Lung (tissue), 12 donors: ENCODE data around the gene TWIST2. TPM values are rescaled to one million over a fixed set of nuclear protein-coding genes. Genes with fewer than 3 reads are reported as not detected.

Experiments used
- ATAC-seq: fragments of 200-7000 bp; cut with Tn5 transposase; one replicate; pipeline ENCODE4 v1.9.1; 2020; ENCODE audit warnings: moderate number of reproducible peaks; ENCODE audit not compliant: insufficient read depth, low FRiP score
- DNase-seq, 3 donors: peaks; one replicate each; pipeline ENCODE4 v3.0.0-alpha.2; 2013 to 2017
- H3K27ac ChIP-seq, 2 donors: one replicate each; pipeline ENCODE4 v1.5.1; 2013; ENCODE audit warnings: mild to moderate bottlenecking in 2 of 2, moderate library complexity in 2 of 2, control low read depth in 1 of 2, inconsistent platforms in 1 of 2, low read depth in 1 of 2, low read length in 1 of 2
- H3K27me3 ChIP-seq, 3 donors: one replicate each; pipeline ENCODE4 v1.5.1; 2013; ENCODE audit warnings: low read length in 2 of 3; ENCODE audit not compliant: control insufficient read depth in 3 of 3, insufficient read depth in 3 of 3
- H3K36me3 ChIP-seq, 4 donors: one replicate each; pipeline ENCODE4 v1.5.1; 2013; ENCODE audit warnings: low read length in 4 of 4, mild to moderate bottlenecking in 1 of 4, moderate library complexity in 1 of 4; ENCODE audit not compliant: control insufficient read depth in 4 of 4, insufficient read depth in 4 of 4
- H3K4me1 ChIP-seq, 5 donors: one replicate each; pipeline ENCODE4 v1.5.1; 2013; ENCODE audit warnings: low read length in 5 of 5, mild to moderate bottlenecking in 2 of 5, moderate library complexity in 1 of 5; ENCODE audit not compliant: control insufficient read depth in 5 of 5, insufficient read depth in 5 of 5
- H3K4me3 ChIP-seq: one replicate; pipeline ENCODE4 v1.5.1; 2013; ENCODE audit warnings: mild to moderate bottlenecking, control low read depth, moderate library complexity
- H3K9ac ChIP-seq, 2 donors: one replicate each; pipeline ENCODE4 v1.5.1; 2013; ENCODE audit warnings: low read length in 2 of 2, control low read depth in 1 of 2; ENCODE audit not compliant: insufficient read depth in 1 of 2
- H3K9me3 ChIP-seq, 4 donors: one replicate each; pipeline ENCODE4 v1.5.1; 2013; ENCODE audit warnings: low read length in 3 of 4, mild to moderate bottlenecking in 1 of 4, moderate library complexity in 1 of 4; ENCODE audit not compliant: control insufficient read depth in 4 of 4, insufficient read depth in 3 of 4
- CTCF ChIP-seq: IDR thresholded peaks from 2 replicates; pipeline ENCODE4 v1.5.1; 2012; ENCODE audit warnings: mild to moderate bottlenecking; ENCODE audit errors: control extremely low read depth, extremely low read depth
- WGBS, 2 donors: extraction: QIAGEN DNeasy Blood & Tissue Kit; methylation state at CpG; one replicate each; pipeline ENCODE4 v1.1.7; 2013; 5-methylcytosine and 5-hydroxymethylcytosine counted together
- polyA plus RNA-seq, 2 donors: library from polyadenylated mRNA; stranded (reverse); fragments of 200-250 nt; gene quantifications; one replicate each; pipeline ENCODE4 v1.2.1, GENCODE V29; 2013
- total RNA-seq, 2 donors: library from RNA; depleted of rRNA in 1 of 2; stranded (reverse); fragments of >200 nt in 1 of 2; gene quantifications; one replicate each; pipeline ENCODE4 v1.2.1, GENCODE V29; 2014 to 2021
- donor health status: control.
- donor health status: control.
- donor health status: Bipolar disorder and iron deficiency.
- donor health status: healthy.
- donor health status: DM: yes; HTN: yes; CAD: no.

The TWIST2 gene
- total and polyA plus RNA-seq, 4 donors, result 10.1 to 14.8 (median 11.7) TPM

- Histone ChIP-seq H3K27ac (no peak overlapping the region), H3K27me3 (peaks cover 3 to 18% (median 6%) of the 10 kb centered on the region in 3 donors), H3K4me3 (no peak overlapping the region), H3K9me3 (peaks cover 0 to 15% (median 5%) of the 10 kb centered on the region in 4 donors), H3K9ac (no peak overlapping the region), H3K4me1 (no peaks in the 10 kb centered on the region), H3K36me3 (no peaks in the 10 kb centered on the region)
- DNase-seq (no peak), ATAC-seq (no peak)
- WGBS, 2 donors, result 83 to 89% methylated on average over 1 of the region's 1 CpG
- no peak for TF ChIP-seq CTCF
Measured at GRCh38 chr2:238820197-238820596, 27.7 kb upstream of the TWIST2 start.

GRCh38 chr2:238820916-238821315 is 27.0 kb upstream of the TWIST2 start:
- Histone ChIP-seq H3K36me3 (no peaks in the 10 kb centered on the region), H3K9ac (no peak overlapping the region), H3K4me3 (no peak overlapping the region), H3K27me3 (peaks cover 3 to 18% (median 6%) of the 10 kb centered on the region in 3 donors), H3K27ac (no peak overlapping the region), H3K4me1 (no peaks in the 10 kb centered on the region), H3K9me3 (peaks cover 0 to 15% (median 5%) of the 10 kb centered on the region in 4 donors)
- WGBS, 2 donors, result 64 to 73% methylated on average over 6 of the region's 6 CpGs
- no peak for ATAC-seq
- no peak for DNase-seq
- no peak for TF ChIP-seq CTCF

GRCh38 chr2:238821391-238821790 is 26.5 kb upstream of the TWIST2 start:
- 54 to 60% methylated on average over 9 of the region's 9 CpGs for WGBS, 2 donors
- Histone ChIP-seq H3K9ac (no peak overlapping the region), H3K27ac (no peak overlapping the region), H3K9me3 (peaks cover 0 to 15% (median 5%) of the 10 kb centered on the region in 4 donors), H3K4me3 (no peak overlapping the region), H3K4me1 (no peaks in the 10 kb centered on the region), H3K36me3 (no peaks in the 10 kb centered on the region), H3K27me3 (peaks cover 3 to 18% (median 6%) of the 10 kb centered on the region in 3 donors)
- ATAC-seq, result no peak
- no peak for DNase-seq
- no peak for TF ChIP-seq CTCF

GRCh38 chr2:238821944-238822670 is 25.8 kb upstream of the TWIST2 start:
- no peak for TF ChIP-seq CTCF
- ATAC-seq (no peak), DNase-seq (no peak)
- Histone ChIP-seq H3K9ac (no peak overlapping the region), H3K27ac (no peak overlapping the region), H3K9me3 (peaks cover 0 to 15% (median 5%) of the 10 kb centered on the region in 4 donors), H3K36me3 (no peaks in the 10 kb centered on the region), H3K27me3 (peaks cover 3 to 12% (median 6%) of the 10 kb centered on the region in 3 donors), H3K4me1 (no peaks in the 10 kb centered on the region), H3K4me3 (no peak overlapping the region)
- 80 to 85% methylated on average over 10 of the region's 10 CpGs for WGBS, 2 donors
